8988T (cell line): ENCODE data around the gene MINDY1.
A peak's percentile ranks its signal among the peaks of the same experiment; 100 is the strongest.

Source experiments
- DNase-seq: peaks from one replicate; pipeline ENCODE4 v3.0.0; 2011

Gene MINDY1

GRCh38 chr1:151010346-151010726 lies 3.6 kb upstream of the MINDY1 start:
- DNase-seq: no peak

- DNase-seq: no peak
Observed at GRCh38 chr1:151009674-151010345, 3.1 kb upstream of the MINDY1 start.

- DNase-seq: no peak
Observed at GRCh38 chr1:151009206-151009587, 2.5 kb upstream of the MINDY1 start.

DNA sequence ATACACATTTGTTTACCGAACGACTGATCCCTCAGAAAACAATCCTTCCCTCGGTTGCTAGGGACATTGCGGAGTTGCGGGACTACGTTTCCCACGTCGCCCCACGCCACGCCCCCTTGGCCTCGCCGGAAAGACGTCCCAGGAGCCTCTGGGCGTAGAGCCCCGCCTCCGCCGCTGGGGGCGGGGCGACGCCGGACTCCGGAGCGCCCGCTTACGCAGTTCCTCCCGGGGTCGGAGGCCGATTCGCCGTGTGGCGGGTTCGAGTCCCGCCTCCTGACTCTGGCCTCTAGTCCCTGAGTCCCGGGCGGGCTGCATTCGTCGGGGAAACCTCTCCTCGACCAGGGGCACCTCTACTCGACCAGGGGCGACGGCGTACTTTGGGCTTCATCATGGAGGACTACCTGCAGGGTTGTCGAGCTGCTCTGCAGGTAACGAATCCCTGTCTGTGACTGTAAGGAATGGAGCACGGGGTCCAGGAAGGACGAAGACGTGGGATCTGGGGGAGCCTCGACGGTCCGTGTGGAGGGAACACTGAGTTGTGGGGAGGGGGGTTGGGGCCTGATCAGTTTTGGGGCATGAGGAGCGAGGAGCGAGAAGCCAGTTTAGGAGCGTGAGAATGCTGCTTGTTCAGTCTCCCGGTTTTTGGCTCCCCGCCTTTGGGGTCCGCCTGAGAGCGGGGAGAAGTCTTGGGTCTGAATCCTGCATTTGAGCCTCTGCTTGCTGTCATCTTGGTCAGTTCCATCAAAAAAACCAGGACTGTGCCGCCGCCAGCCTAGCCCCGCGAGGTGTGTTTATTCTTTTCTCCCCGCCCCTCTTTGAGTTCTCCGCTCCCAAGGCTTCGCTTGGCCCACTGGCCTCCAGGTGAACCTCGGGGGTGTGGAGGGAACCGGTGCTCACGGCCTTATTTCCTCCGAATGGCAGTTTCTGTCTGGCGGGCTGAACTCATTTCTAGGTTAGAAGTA lies 1.8 kb upstream of the MINDY1 start, which contains the start of gene PRUNE1:
Gene PRUNE1, plus strand, starts transcription at position 206 of the 962 bp plus-strand sequence. Its CDS starts 184 bp downstream, at position 390.
- peak; percentile 90 for DNase-seq

GRCh38 chr1:151007853-151008243 lies 1.1 kb upstream of the MINDY1 start:
- no peak for DNase-seq

GRCh38 chr1:151005729-151006319 lies 878 bp downstream of the MINDY1 start:
- DNase-seq: no peak

- DNase-seq: no peak
Observed at GRCh38 chr1:151003180-151003579, 3.5 kb downstream of the MINDY1 start.

DNA sequence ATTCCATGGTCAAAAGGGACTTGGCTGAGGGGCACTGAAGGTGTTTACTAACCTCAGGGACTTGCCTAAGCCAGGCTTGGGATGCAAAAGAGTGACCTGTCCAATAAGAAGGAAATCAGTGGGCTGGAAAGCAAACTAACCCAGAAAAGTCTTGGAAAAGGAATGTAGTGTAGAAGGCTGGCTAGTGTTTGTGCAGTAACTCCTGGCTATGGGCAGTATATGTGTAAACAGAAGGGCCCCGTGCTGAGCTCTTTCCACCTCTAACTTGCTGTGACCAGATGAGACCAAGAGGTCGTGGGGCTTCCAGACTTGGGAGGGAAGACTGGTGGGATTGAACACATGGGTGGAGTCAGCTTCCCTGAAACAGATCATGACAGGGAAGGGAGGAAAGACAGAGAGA lies 4.1 kb downstream of the MINDY1 start:
- no peak for DNase-seq

DNA sequence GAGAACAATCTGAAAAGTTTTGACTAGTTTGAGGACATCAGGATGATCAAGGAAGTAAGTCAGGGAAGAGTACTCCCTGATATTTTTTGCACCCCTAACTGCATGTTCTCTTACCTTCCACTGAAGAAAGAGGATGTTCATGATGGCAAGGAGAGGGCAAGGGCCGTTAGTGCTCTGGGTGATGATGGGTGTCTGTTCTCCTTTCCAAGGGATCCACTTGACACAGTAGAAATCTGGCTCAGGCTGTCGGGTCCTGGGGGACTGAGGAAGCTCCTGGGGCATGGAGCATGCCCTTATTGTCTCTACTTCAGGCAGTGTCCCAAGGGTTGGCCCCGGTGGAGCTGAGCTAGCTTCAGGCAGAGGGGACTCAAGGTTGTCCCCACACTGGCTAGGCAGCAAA lies 4.7 kb downstream of the MINDY1 start:
- no peak for DNase-seq

GRCh38 chr1:151001602-151002001 lies 5.1 kb downstream of the MINDY1 start:
- no peak for DNase-seq

DNA sequence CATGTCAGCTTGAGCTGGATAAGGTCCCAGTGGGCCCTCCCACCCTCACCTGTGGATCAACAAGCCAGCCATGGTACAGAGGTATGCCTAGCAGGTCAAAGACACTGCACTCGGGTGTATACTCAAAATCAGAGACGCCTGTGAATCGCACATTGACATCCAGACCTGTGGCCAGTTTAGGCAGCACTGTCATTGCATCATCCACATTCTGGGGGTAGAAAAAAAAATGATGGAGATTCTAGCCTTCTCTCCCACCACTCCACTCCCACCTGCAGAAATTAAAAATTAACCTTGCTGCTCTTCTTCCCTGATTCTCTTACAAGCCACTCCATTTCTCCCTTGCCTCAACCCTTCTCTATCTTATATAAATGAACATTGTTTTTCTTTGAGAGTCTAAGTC lies 6.3 kb downstream of the MINDY1 start:
- no peak for DNase-seq

DNA sequence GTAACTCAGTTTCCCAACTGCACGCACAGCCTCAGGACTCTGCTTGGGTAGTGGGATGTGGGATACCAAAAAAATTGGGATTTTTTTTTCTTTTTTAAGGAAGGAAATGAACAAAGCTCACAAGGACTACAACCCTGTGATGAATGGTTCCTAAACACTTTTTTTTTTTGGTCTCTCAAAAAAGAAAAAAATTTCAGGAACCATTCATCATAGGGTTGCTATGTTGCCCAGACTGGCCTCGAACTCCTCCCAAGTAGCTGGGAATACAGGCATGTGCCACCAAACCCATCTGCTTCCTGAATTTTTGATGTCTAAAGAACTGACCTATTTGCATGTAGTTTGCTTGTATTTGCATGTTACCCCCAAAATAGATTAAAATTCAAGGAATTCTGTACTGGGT lies 6.8 kb downstream of the MINDY1 start:
- no peak for DNase-seq

DNA sequence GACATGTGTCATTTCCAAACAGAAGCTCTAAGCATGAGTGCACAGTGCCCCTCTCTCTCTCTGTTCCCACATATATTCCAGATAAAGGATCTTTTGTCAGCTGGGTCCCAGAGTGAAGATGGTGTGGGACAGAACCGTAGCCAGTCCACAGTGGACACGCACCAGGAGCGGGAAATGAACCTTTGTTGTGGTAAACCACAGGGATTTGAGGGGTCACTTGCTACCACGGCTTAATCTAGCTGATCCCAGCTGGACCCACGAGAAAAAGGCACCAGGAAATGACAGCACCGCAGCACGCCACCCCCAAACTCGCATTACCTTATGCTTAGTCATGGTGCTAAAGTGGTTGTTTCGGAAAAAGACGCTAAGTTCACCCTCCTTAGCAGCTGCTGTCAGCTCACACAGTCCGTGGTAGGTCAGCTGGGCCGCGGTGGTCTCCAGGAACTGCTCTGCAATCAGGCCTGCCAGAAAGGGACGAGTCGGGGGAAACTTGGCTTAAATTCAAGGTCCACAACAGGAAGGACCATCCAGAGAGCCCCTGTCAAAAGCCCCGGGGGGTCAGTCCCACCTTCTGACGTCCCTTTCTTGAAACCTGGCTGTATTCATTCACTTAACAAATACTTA lies 7.5 kb downstream of the MINDY1 start:
- no peak for DNase-seq

GRCh38 chr1:150997949-150998348 lies 8.8 kb downstream of the MINDY1 start:
- DNase-seq: no peak

DNA sequence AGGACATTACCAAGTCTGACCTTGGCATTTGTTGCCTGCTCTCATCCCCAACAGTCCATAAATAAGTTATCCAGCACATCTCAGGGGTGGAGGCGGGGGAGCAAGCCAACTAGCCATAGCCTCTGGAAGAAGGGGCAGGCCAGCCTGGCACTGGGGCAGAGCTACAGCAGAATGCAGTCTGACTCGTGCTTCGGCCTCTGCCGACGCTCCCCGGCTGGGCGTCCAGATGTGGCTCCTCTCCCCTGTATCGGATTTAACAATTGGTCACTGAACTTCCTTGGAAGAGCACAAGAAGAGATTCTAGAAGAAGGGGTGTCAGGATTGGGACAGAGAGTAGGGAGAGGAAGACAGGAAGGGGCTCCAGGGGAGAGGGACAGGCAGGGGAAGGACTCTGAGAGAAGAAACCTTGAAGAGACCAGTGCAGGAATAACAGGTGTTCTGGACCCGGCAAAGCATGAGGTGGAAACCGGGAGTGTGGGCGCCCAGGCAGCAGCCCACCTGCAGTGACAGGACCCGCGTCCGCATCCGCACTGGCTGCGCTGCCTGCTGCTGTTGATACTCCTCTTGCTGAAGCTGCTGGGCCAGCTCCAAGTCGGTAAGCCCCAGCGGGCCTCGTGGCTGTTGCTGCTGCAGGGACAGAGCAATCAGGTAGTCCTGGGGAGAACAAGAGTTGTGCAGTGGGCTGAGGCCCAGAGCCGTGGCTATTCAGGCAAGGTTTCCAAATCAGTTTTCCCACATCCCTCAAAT lies 9.4 kb downstream of the MINDY1 start:
- DNase-seq: no peak

GRCh38 chr1:150995896-150996295 lies 10.8 kb downstream of the MINDY1 start:
- no peak for DNase-seq

DNA sequence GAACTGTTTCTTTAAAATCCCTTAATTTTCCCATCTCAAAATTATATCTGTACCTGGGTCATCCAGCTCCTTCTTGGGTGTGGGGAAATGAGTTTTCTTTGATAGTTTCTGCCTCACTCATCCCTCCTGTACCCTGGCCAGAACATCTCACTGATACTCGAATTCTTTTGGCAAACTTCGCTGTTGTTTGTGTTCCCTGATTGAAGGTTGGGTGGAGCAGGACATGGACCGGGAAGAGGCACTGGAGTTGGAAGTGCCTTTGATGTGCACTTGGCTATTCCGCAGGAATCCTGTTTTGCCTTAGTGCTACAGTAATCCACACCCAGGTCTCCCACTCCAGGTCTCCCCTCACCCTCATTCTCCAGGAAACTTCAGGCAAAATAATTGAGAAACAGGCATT lies 11.2 kb downstream of the MINDY1 start:
- DNase-seq: no peak

GRCh38 chr1:150994248-150994647 lies 12.5 kb downstream of the MINDY1 start:
- DNase-seq: no peak

- no peak for DNase-seq
Observed at GRCh38 chr1:150992626-150993025, 14.1 kb downstream of the MINDY1 start.

DNA sequence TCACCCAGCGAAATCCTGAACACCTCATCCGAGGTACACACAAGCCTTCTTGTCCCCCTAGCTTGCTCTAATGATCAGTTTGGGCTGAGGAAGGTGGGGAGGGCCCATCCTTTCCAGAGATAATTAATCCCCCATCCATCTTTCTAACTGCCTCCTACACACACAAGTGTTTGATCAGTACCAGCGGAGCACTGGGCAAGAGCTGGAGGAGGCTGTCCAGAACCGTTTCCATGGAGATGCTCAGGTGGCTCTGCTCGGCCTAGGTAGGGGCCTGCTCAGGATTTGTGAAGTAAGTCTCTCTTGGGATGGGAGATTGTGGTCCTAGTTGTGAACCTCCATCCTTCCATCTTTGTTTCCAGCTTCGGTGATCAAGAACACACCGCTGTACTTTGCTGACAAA lies 18.8 kb downstream of the MINDY1 start:
- no peak for DNase-seq

DNA sequence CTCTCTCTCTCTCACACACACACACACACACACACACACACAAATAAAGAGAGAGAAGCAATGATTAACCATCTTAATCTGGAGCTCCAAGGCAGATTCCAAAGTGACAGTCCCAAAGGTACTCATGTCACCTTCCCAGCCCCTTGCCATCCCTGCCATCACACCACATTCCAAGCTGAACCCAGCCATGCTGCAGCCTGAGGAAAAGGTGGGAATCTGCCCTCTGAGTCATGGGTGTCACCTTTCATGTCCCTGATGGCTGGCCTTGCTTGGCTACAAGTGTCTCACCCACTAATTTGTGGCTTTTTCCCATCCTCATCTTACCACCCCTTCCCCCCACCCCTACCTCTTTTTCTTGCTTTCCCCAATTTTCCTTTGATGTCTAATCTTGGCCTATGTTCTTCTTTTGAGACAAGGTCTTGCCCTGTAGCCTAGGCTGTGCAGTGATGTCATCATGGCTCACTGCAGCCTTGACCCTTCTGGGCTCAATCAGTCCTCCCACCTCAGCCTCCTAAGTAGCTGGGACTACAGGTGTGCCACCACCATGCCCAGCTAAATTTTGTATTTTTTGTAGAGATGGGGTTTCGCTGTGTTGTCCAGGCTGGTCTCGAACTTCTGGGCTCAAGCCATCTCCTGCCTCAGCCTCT lies 21.4 kb downstream of the MINDY1 start:
- DNase-seq: no peak
